Stimulated activated CD8-positive, alpha-beta memory T cell treated with anti-CD3 and anti-CD28 coated beads, Interleukin-7, amount 100 ng/mL, for 24 hours (primary cell): Measurements from ENCODE around the gene LRRC45.

ENCODE experiments used
- DNase-seq: peaks from one replicate; pipeline ENCODE4 v3.0.0-alpha.2; 2020; ENCODE audit warnings: low read depth

Gene LRRC45

DNA sequence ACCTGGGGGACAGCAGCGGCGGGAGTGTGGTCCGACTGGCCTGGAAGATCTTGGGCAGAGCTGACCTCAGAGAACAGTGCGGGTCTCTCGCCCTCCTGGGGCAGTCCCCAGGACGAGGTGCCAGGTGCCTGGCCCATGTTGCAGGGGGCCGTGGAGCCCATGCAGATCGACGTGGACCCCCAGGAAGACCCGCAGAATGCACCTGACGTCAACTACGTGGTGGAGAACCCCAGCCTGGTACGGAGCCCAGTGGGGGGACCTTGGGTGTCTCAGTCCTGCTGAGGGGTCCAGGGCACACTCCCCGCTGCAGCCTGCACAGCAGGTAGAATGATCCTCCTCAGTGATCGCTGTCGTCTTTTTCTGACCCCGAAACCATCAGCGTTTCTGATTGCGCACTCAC, 30.0 kb downstream of the LRRC45 start:
- no peak for DNase-seq

DNA sequence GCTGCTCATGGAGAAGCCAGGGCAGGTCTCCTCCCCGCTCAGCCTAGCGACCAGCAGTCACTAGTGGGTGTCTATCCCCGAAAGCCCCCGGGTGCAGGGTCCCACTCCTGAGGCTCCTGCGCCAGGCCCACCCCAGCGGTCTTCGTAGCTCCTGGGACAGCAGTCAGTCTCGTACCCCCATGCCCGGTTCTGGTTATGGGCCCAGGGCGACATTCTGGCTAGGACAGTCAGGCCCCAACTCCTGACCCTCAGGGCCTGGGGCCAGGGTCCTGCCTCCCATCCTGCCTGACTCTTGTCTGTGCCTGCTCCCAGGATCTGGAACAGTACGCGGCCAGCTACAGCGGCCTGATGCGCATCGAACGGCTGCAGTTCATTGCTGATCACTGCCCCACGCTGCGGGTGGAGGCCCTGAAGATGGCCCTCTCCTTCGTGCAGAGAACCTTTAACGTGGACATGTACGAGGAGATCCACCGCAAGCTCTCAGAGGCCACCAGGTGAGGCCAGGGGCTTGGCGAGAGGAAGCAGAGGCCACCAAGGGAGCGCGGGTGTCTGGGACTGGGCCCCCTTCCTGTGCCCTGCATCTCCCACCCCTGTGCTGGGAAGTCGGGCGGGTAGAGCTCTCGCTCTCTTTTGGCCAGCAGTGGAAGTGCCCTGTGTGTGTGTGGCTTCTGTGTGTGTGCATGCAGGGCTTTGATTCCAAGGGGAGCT, 30.6 kb downstream of the LRRC45 start:
- no peak for DNase-seq

DNA sequence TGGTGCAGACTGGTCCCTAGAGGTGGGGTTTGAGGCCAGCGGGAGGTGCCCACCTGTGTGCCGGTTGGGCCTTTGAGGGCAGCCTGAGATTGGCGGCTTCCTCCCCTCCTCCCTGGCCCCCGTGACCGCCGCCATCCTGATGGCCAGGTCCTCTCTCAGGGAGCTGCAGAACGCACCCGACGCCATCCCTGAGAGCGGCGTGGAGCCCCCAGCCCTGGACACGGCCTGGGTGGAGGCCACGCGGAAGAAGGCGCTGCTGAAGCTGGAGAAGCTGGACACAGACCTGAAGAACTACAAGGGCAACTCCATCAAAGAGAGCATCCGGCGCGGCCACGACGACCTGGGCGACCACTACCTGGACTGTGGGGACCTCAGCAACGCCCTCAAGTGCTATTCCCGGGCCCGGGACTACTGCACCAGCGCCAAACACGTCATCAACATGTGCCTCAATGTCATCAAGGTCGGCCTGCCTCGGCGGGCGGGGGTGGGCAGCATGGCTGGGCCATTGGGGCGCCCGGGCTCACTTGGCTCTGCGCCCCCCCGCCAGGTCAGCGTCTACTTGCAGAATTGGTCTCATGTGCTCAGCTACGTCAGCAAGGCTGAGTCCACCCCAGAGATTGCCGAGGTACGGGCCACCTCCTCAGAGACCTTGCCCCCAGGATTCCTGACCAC, 31.4 kb downstream of the LRRC45 start:
- DNase-seq, result no peak

GRCh38 chr17:82055023-82055964, 32.2 kb downstream of the LRRC45 start:
- DNase-seq, result no peak

GRCh38 chr17:82055965-82056728, 33.0 kb downstream of the LRRC45 start:
- DNase-seq, result no peak

DNA sequence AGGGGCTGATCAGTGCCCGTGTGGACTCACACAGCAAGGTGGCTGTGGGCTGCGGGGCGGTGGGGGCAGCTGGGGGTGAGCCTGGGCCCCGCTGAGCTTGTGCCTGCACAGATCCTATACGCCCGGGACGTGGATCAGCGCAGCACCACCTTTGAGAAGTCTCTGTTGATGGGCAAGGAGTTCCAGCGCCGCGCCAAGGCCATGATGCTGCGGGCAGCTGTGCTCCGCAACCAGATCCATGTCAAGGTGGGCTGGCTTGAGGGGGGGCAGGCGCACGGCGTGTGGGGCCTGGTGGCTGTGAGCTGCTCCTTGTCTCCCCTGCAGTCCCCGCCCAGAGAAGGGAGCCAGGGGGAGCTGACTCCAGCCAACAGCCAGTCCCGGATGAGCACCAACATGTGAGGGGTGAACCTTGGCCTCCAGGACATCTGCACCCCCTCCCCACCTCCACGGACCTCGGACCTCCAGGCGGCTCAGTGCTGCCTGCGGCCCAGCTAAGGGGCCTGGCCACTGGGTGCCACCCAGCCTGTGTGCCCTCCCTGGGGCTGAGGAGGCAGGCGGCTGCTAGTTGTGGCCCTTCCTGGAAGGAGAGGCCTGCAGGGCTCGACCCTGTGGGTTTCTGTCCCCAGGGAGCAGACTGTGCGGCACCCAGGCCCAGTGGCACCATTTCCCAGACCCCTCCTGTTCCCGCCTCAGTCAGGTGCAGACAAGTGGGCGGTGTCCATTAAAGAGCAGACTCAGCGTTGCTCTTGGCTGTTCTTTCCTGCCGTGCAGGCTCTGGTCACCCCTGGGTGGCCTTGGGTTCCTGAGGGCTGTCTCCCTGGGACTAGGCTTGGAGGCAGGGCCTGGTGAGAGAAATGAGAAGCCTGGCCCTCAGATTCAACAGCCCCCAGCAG, 33.9 kb downstream of the LRRC45 start:
- DNase-seq, result no peak

DNA sequence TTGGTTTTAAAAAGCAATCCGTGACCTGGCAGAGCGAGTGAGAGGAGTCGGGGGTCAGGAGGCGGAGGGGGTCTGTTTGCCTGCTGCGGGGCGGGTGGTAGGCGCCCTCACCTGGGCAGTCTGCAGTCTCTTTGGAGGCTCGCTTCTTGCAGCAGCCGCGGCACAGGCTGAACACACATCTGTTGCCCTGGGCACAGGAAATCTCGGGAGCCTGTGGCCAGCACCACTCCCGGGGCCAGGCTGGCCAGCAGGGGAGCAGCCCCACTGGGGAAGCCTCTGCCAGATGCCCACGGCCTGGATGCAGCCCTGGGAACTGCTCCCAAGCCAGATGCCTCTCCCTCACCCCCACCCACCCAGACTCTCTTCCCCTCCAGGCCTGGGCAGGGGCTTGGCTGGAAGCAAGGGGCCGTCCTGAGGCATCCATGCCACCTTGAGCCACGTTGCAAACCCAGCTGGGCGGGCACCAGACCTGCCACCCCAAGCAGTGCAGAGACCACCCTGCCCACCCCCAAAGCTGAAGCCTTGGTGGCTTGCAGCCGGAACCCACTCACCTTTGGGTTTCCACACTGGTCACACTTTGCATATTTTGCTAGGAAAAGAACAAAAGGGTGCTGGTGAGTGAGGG, 35.2 kb downstream of the LRRC45 start:
- DNase-seq, result no peak

DNA sequence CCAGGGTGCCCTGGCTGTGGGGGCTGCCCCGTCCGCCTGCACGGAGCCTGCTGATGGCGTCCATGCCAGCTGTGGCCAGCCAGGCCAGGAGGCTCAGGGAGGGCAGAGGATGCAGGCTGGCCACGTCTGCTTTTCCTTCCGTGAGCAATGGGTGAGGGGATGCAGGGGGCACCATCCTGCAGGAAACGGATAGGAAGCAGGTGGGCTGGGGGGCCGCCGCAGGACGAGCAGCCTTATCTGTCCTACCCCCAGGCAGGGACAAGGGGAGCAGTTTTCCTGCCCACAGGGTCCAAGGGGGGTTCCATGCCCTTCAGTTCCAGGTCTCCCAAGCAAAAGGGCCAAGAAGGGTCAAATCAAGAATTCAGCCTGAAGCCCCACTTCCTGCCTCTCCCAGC, 35.7 kb downstream of the LRRC45 start:
- no peak for DNase-seq

- DNase-seq, result no peak
Measured at GRCh38 chr17:82059272-82060000, 36.3 kb downstream of the LRRC45 start.

GRCh38 chr17:82060001-82060380, 36.9 kb downstream of the LRRC45 start:
- no peak for DNase-seq

DNA sequence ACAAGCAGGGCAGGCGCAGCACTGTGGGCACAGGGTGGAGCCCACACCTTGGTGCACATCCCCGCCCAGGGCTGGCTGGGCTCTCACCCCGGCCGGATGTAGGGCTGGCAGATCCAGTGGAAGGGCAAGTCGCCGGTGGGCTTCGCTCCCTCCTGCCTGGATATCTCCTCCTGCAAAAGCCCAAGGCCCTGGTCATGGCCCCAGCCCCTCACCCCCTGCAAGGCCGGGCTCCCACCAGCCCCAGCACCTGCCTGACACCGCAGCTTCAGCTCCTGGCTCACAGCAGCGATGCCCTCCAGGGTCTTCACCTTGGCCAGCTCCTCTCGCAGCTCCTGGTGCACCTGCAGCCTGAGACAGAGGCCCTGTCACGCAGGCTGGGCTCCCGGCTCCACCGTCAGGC, 37.5 kb downstream of the LRRC45 start:
- no peak for DNase-seq

DNA sequence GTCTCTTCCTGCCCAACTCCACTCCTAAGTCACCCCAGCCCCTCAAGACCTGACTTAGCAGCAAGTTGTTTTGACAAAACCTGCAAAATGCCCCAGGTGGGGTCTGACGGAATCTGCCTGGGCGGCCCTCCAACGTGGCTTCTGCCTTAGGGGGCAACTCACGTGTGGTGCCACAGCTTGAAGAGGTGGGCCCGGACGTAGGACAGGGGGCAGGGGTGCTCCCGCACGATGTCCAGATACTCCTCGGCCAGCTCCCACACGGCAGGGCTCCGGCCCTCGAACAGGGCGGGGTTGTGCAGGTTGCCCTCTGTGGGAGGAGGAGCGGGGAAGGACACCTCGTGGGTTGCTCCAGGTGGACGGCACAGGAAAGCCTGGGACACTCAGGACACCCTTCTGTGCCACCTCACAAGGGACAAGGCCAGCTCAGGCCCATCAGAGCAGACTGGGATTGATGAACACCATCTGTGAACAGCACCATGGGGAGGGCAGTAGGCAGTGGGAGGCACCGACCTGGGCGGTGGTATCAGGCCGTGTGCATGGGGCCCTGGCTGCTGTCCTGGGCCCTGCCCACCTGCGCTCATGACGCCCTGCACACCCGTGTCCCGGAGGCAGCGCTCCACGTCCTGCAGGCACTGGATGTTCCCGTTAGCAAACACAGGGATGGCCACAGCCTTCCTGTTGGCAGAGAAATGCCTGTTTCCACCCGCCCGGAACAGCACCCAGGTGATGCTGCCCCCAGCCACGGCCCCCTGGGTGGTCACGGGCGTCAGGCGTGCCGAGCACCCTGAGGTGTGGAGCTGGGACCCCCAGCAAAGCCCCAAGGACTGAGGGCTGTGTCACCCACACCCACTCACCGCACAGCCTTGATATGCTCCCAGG, 38.2 kb downstream of the LRRC45 start:
- DNase-seq, result no peak

GRCh38 chr17:82062076-82062983, 39.2 kb downstream of the LRRC45 start:
- DNase-seq, result no peak

DNA sequence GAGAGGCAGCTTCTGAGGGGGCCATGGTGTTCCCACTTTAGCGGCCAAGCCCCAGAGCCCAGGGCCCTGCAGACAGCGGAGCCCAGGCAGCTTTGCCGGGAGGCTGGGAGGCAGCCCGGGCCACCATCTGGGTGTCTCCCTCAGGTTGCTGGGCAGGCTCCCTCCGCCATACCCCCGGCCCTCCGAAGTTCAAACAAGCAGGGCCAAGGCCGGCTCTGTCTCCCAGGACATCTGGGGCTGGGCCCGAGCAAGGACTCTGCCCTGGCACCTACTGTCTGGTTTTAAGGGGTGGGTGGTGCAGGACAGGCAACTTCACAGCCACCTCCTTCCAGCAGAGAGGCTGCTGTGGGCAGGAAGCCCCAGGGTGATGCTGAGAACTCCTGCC, 39.9 kb downstream of the LRRC45 start:
- DNase-seq, result no peak

- no peak for DNase-seq
Measured at GRCh38 chr17:82063424-82064415, 40.6 kb downstream of the LRRC45 start.

DNA sequence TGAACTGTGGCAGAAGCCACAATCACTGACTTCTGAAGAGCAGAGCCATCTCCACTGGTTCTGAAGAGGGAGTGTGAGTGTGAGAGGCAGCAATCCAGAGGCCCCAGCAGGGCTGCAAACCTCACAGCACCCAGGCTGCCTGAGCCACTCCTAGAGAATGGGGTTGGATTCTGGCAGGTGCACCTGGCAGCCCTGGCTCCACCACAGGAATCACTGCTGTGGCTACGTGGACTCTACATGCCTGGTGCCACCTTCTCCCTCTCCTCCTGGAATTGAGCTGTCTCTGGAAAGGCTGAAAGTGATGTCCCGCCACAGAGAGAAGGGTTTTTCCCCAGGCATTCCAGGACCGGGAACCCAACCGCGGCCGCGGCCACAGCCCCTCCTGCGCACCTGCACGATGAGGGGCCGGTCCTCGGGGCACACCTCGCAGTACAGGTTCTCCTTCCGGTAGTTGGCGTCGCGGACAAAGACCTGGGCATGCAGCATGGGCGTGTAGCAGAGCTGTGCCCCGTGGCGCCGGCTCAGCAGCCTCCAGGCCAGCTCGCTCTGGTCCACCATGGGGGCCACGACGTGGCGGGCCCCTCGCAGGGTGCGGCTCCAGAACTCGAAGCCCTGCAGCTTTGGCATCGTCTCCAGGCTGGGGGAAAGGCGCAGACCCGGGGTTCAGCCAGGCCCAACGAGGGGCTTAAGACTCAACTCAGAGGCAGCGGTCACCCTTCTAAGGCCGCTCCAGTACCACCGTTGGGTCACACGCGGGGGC, 41.5 kb downstream of the LRRC45 start:
- no peak for DNase-seq
